ENCODE data around the gene KANK2.

GRCh38 chr19:11244846-11245589 lies 47.7 kb upstream of the KANK2 start:
- no peak for TF ChIP-seq USF2 (IDR thresholded peaks at IDR 0.05; ENCODE audit: low read depth, low read length)
- TF ChIP-seq RCOR1 (IDR thresholded peaks at IDR 0.05; ENCODE audit: insufficient replicate concordance, low read length): no peak
- no peak for TF ChIP-seq POLR2A (IDR thresholded peaks at IDR 0.05; ENCODE audit: low read depth, low read length)
- no peak for TF ChIP-seq CTCF (conservative IDR thresholded peaks at IDR 0.05; ENCODE audit: low read depth, low read length)
- TF ChIP-seq RAD21 (IDR thresholded peaks at IDR 0.05; ENCODE audit: low read length): no peak
- TF ChIP-seq RFX5 (IDR thresholded peaks at IDR 0.05; ENCODE audit: low read depth, low read length): no peak
- TF ChIP-seq CEBPB (IDR thresholded peaks at IDR 0.05; ENCODE audit: low read depth, low read length): no peak
- no peak for TF ChIP-seq MAZ (IDR thresholded peaks at IDR 0.05; ENCODE audit: borderline replicate concordance, low read depth, low read length)
- no peak for TF ChIP-seq BHLHE40 (IDR thresholded peaks at IDR 0.05; ENCODE audit: low read depth, low read length)
- TF ChIP-seq ELK1 (IDR thresholded peaks at IDR 0.05; ENCODE audit: borderline replicate concordance, low read depth, low read length): no peak
- TF ChIP-seq SMC3 (IDR thresholded peaks at IDR 0.05; ENCODE audit: low read depth, low read length): no peak
- TF ChIP-seq MAFK (IDR thresholded peaks at IDR 0.05; ENCODE audit: low read depth, low read length): no peak
- TF ChIP-seq MXI1 (IDR thresholded peaks at IDR 0.05; ENCODE audit: borderline replicate concordance, low read depth, low read length): no peak

All from IMR-90 (cell line).